Mammary epithelial cell (primary cell): ENCODE results near the gene ZSWIM1.

ENCODE experiments used
- CTCF ChIP-seq, 2 donors: IDR thresholded peaks in 1 of 2; conservative IDR thresholded peaks in 1 of 2; 2 replicates each; pipeline ENCODE4 v1.5.1; 2011 to 2012; ENCODE audit warnings: inconsistent platforms in 2 of 2, low read length in 2 of 2, mild to moderate bottlenecking in 2 of 2, control low read depth in 1 of 2, low read depth in 1 of 2; ENCODE audit not compliant: insufficient read depth in 1 of 2; ENCODE audit errors: extremely low read depth in 1 of 2
- EZH2 ChIP-seq: IDR thresholded peaks from 2 replicates; pipeline ENCODE4 v1.6.1; 2012; ENCODE audit warnings: low read length, inconsistent platforms, borderline replicate concordance

GRCh38 chr20:45908084-45908483 is 27.1 kb downstream of the ZSWIM1 start:
- no peak for TF ChIP-seq EZH2
- no peak for TF ChIP-seq CTCF (conservative IDR thresholded peaks at IDR 0.05 in 1 of 2, IDR thresholded peaks at IDR 0.05 in 1 of 2; ENCODE audit: extremely low read depth in 1 of 2, insufficient read depth in 1 of 2, low read depth in 1 of 2, low read length in 2 of 2)
